Measurements from ENCODE around the gene STAT1. TPM values are rescaled to one million over a fixed set of nuclear protein-coding genes. Genes with fewer than 3 reads are reported as not detected.

The STAT1 gene
- total and polyA plus RNA-seq, 2 donors (not counting 1 experiment from before 2014, with no cell fraction given): 128 to 171 TPM

DNA sequence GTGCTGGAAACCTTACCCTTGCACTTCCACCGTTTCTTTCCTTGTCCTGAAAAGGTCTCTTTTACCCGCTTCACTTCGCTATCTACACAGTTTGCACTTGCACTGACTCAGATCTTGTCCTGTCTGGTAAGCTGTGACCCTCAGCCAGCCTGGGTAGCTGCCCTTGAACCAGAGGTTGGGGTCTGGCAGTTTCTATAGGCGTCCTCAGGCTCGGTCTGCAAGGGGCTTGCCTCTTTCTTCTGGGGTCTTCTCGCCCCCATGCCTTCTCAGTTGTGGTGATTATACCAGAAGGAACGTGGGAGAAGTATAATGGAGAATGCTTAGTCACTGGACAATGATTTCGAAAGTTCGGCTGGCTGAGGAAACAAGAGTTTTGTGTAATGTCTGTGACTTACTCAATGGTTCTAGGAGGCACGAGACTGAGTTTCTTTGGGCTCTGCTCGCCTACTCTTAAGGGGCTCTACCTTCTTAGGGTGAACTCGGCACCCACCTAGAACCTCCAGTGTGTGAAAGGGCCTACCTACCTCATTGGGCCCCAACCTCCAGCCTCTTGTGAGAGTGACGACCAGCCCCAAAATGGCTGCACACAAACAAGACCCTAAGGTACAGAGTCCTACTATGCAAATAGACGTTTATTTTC lies 6.9 kb upstream of the STAT1 start:
- H3K9me3 ChIP-seq (ENCODE audit: control insufficient read depth, insufficient read depth, low read depth, low read length): no peaks in the 10 kb centered on the region
- peak overlapping the region; percentile 100 for H3K4me2 ChIP-seq (ENCODE audit: extremely low read depth, insufficient read depth, low read length)
- TF ChIP-seq EZH2 (IDR thresholded peaks at IDR 0.05; ENCODE audit: low read length, missing control alignments): no peak
- TF ChIP-seq, protein P1, sequence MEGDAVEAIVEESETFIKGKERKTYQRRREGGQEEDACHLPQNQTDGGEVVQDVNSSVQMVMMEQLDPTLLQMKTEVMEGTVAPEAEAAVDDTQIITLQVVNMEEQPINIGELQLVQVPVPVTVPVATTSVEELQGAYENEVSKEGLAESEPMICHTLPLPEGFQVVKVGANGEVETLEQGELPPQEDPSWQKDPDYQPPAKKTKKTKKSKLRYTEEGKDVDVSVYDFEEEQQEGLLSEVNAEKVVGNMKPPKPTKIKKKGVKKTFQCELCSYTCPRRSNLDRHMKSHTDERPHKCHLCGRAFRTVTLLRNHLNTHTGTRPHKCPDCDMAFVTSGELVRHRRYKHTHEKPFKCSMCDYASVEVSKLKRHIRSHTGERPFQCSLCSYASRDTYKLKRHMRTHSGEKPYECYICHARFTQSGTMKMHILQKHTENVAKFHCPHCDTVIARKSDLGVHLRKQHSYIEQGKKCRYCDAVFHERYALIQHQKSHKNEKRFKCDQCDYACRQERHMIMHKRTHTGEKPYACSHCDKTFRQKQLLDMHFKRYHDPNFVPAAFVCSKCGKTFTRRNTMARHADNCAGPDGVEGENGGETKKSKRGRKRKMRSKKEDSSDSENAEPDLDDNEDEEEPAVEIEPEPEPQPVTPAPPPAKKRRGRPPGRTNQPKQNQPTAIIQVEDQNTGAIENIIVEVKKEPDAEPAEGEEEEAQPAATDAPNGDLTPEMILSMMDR (conservative IDR thresholded peaks at IDR 0.05 in 1 of 2, IDR thresholded peaks at IDR 0.05 in 1 of 2; ENCODE audit: low read depth in 1 of 2, low read length in 2 of 2): no peak
- H3K27me3 ChIP-seq (ENCODE audit: control insufficient read depth, insufficient read depth, low read length): no peaks in the 10 kb centered on the region
- no peaks in the 10 kb centered on the region for H4K20me1 ChIP-seq (ENCODE audit: control insufficient read depth, extremely low read depth, insufficient read depth, low read length)
- H2AFZ ChIP-seq (ENCODE audit: low read length): peak overlapping the region; percentile 22
- no peaks in the 10 kb centered on the region for H3K36me3 ChIP-seq (ENCODE audit: control insufficient read depth, insufficient read depth, low read length)
- H3K27ac ChIP-seq (ENCODE audit: insufficient read depth, low read length): peak overlapping the region; percentile 98
- DNase-seq (ENCODE audit: low read depth in 2 of 2): peak; percentile 85 to 91
- H3K79me2 ChIP-seq (ENCODE audit: control insufficient read depth, insufficient read depth, low read length): no peaks in the 10 kb centered on the region
- peak overlapping the region; percentile 65 to 92 (median 72) for H3K4me3 ChIP-seq (replicated peaks in 1 of 4; ENCODE audit: control extremely low read depth in 1 of 4, insufficient read depth in 1 of 4, low read depth in 3 of 4, low read length in 4 of 4)
- H3K9ac ChIP-seq (ENCODE audit: insufficient read depth, low read length): peak overlapping the region; percentile 87
- peaks cover 7% of the 10 kb centered on the region for H3K4me1 ChIP-seq (ENCODE audit: control insufficient read depth, extremely low read depth, insufficient read depth, low read length)

DNA sequence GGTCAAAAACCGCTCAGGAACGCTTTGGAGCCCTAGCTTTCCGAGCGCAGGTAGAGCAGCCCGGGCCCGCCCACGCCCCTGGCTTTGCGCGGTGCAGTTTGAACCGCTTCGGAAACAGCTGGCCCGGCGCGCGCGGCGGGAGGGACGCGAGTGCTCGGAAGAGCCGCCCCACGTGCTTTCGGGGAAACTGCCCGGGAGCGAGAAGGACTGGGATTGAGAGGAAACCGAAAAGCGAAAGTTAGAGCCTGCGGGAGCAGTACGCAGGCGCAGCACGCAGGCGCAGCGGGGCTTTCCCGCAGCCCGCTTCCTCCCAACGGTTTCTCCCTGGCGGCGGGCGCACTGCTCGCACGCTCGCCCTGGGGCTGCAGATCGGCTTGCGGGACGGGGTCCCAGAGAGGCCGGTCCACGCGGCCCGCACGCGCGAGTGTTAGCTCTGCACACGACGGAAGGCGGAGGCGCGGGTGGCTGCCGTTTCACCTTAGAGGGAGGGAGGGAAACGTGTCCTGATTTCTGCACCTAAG lies 6.3 kb upstream of the STAT1 start:
- peak overlapping the region; percentile 22 for H2AFZ ChIP-seq (ENCODE audit: low read length)
- peak overlapping the region; percentile 87 for H3K9ac ChIP-seq (ENCODE audit: insufficient read depth, low read length)
- H3K27ac ChIP-seq (ENCODE audit: insufficient read depth, low read length): peak overlapping the region; percentile 98
- peaks cover 7% of the 10 kb centered on the region for H3K4me1 ChIP-seq (ENCODE audit: control insufficient read depth, extremely low read depth, insufficient read depth, low read length)
- H3K27me3 ChIP-seq (ENCODE audit: control insufficient read depth, insufficient read depth, low read length): no peaks in the 10 kb centered on the region
- TF ChIP-seq EZH2 (IDR thresholded peaks at IDR 0.05; ENCODE audit: low read length, missing control alignments): no peak
- TF ChIP-seq, protein P1 (conservative IDR thresholded peaks at IDR 0.05 in 1 of 2, IDR thresholded peaks at IDR 0.05 in 1 of 2; ENCODE audit: low read depth in 1 of 2, low read length in 2 of 2): no peak
- H3K79me2 ChIP-seq (ENCODE audit: control insufficient read depth, insufficient read depth, low read length): no peaks in the 10 kb centered on the region
- H3K36me3 ChIP-seq (ENCODE audit: control insufficient read depth, insufficient read depth, low read length): no peaks in the 10 kb centered on the region
- no peaks in the 10 kb centered on the region for H3K9me3 ChIP-seq (ENCODE audit: control insufficient read depth, insufficient read depth, low read depth, low read length)
- H4K20me1 ChIP-seq (ENCODE audit: control insufficient read depth, extremely low read depth, insufficient read depth, low read length): no peaks in the 10 kb centered on the region
- DNase-seq (ENCODE audit: low read depth in 2 of 2): peak; percentile 94 to 97
- peak overlapping the region; percentile 65 to 92 (median 72) for H3K4me3 ChIP-seq (replicated peaks in 1 of 4; ENCODE audit: control extremely low read depth in 1 of 4, insufficient read depth in 1 of 4, low read depth in 3 of 4, low read length in 4 of 4)
- peak overlapping the region; percentile 100 for H3K4me2 ChIP-seq (ENCODE audit: extremely low read depth, insufficient read depth, low read length)

DNA sequence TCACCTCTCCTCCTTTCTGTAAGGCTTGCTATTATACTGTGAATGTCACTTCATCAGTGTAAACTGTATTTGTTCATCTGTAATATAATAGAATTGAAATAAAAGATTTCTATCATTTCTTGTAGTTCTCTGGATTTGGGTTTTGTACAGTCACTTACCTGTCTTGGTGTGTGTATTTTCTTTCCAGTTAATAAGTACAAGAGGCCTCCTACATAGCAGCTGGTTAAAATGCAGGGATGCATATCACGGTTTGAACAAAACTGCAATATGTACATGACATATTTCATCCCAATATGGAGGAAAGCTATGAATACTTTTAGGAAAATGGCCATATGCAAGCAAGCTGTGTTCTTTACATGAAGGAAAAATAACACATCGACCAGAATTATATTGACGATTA lies 5.4 kb upstream of the STAT1 start:
- Histone ChIP-seq H3K9me3 (ENCODE audit: control insufficient read depth, insufficient read depth, low read depth, low read length) (no peaks in the 10 kb centered on the region), H2AFZ (ENCODE audit: low read length) (no peak overlapping the region), H3K27me3 (ENCODE audit: control insufficient read depth, insufficient read depth, low read length) (no peaks in the 10 kb centered on the region), H3K4me3 (replicated peaks in 1 of 4; ENCODE audit: control extremely low read depth in 1 of 4, insufficient read depth in 1 of 4, low read depth in 3 of 4, low read length in 4 of 4) (no peak overlapping the region), H4K20me1 (ENCODE audit: control insufficient read depth, extremely low read depth, insufficient read depth, low read length) (no peaks in the 10 kb centered on the region), H3K9ac (ENCODE audit: insufficient read depth, low read length) (no peak overlapping the region), H3K79me2 (ENCODE audit: control insufficient read depth, insufficient read depth, low read length) (no peaks in the 10 kb centered on the region), H3K36me3 (ENCODE audit: control insufficient read depth, insufficient read depth, low read length) (no peaks in the 10 kb centered on the region), H3K27ac (ENCODE audit: insufficient read depth, low read length) (peak overlapping the region; percentile 98), H3K4me1 (ENCODE audit: control insufficient read depth, extremely low read depth, insufficient read depth, low read length) (peaks cover 11% of the 10 kb centered on the region), H3K4me2 (ENCODE audit: extremely low read depth, insufficient read depth, low read length) (no peak overlapping the region)
- no peak for DNase-seq (ENCODE audit: low read depth in 2 of 2)
- TF ChIP-seq EZH2 (IDR thresholded peaks at IDR 0.05; ENCODE audit: low read length, missing control alignments): no peak
- TF ChIP-seq, protein P1 (conservative IDR thresholded peaks at IDR 0.05 in 1 of 2, IDR thresholded peaks at IDR 0.05 in 1 of 2; ENCODE audit: low read depth in 1 of 2, low read length in 2 of 2): no peak
